ENCODE data around the gene MTRF1L. TPM values are rescaled to one million over a fixed set of nuclear protein-coding genes. Genes with fewer than 3 reads are reported as not detected.

MTRF1L gene
- total and polyA plus RNA-seq, 2 of the 8 experiments (the other 6 are each of a cell fraction or from before 2014, with no cell fraction given): 4.5 to 26.5 TPM

GRCh38 chr6:152975204-152975915 is 27.1 kb downstream of the MTRF1L start:
- H2BK12ac ChIP-seq (ENCODE audit: low read depth, low read length): no peak overlapping the region
- no peak for FAIRE-seq
- H3K27me3 ChIP-seq (replicated peaks in 1 of 4; ENCODE audit: control insufficient read depth in 3 of 4, extremely low read depth in 1 of 4, insufficient read depth in 3 of 4, low read length in 3 of 4): no peaks in the 10 kb centered on the region
- H3K23ac ChIP-seq (ENCODE audit: insufficient read length): no peak overlapping the region
- H3K79me2 ChIP-seq (ENCODE audit: control insufficient read depth in 1 of 2, insufficient read depth in 2 of 2, low read length in 2 of 2): peaks cover 42 to 82% of the 10 kb centered on the region in 2 experiments
- no peak overlapping the region for H3K56ac ChIP-seq (replicated peaks; ENCODE audit: insufficient read length, low read depth, low read length)
- H3K14ac ChIP-seq (ENCODE audit: insufficient read length): no peak overlapping the region
- no peak overlapping the region for H2AK5ac ChIP-seq (ENCODE audit: low read depth, low read length)
- peaks cover 0 to 8% (median 3%) of the 10 kb centered on the region in 4 experiments; a peak in 4 of 7 replicates for H3K4me1 ChIP-seq (replicated peaks in 1 of 4; ENCODE audit: control insufficient read depth in 3 of 4, insufficient read depth in 4 of 4, low read length in 3 of 4)
- DNase-seq (ENCODE audit: low read depth in 1 of 2, low spot score in 2 of 2): no peak
- POLR2A ChIA-PET (ENCODE audit: partially characterized antibody): no interaction called here
- no peak overlapping the region for H4K8ac ChIP-seq (ENCODE audit: extremely low read depth, insufficient read depth, low read length)
- H3K36me3 ChIP-seq (ENCODE audit: control insufficient read depth in 2 of 4, insufficient read depth in 4 of 4, low read length in 3 of 4): peaks cover 8 to 88% (median 47%) of the 10 kb centered on the region in 4 experiments
- no peak overlapping the region for H3K4ac ChIP-seq (replicated peaks; ENCODE audit: insufficient read length, low read depth, low read length)
- WGBS, 2 experiments (ENCODE audit: extremely low coverage in 1 of 2, insufficient coverage in 1 of 2, insufficient read length in 1 of 2, insufficient replicate concordance in 2 of 2, low coverage in 1 of 2, low lambda C conversion rate in 2 of 2, missing lambda C conversion rate in 1 of 2): 86% methylated on average over 4 of the region's 4 CpGs; no CpG with 5 or more reads in 1 of the 2 experiments
- H2AFZ ChIP-seq (ENCODE audit: low read length): no peak overlapping the region
- H2BK5ac ChIP-seq (ENCODE audit: low read depth, low read length): no peak overlapping the region
- H3K27ac ChIP-seq (ENCODE audit: low read depth, low read length): no peak overlapping the region
- H3K4me3 ChIP-seq (ENCODE audit: extremely low read depth in 1 of 4, insufficient read depth in 2 of 4, low read depth in 3 of 4, low read length in 4 of 4): no peak overlapping the region
- no peaks in the 10 kb centered on the region for H3K9me3 ChIP-seq (ENCODE audit: insufficient read depth in 2 of 2, low read depth in 1 of 2, low read length in 1 of 2)
- H3K4me2 ChIP-seq (ENCODE audit: insufficient read depth in 1 of 2, low read depth in 2 of 2, low read length in 2 of 2): no peak overlapping the region; a peak in 1 of 4 replicates
- H4K5ac ChIP-seq (ENCODE audit: insufficient read length, low read depth, low read length): no peak overlapping the region
- CTCF ChIA-PET (ENCODE audit: partially characterized antibody): no interaction called here
- H2BK20ac ChIP-seq (ENCODE audit: low read length): no peak overlapping the region
- H3K79me1 ChIP-seq (ENCODE audit: low read depth, low read length): no peaks in the 10 kb centered on the region
- no peak overlapping the region for H2BK120ac ChIP-seq (replicated peaks; ENCODE audit: low read depth, low read length)
- peaks cover 10 to 32% of the 10 kb centered on the region in 2 experiments for H4K20me1 ChIP-seq (replicated peaks in 1 of 2; ENCODE audit: control insufficient read depth in 1 of 2, insufficient read depth in 2 of 2, low read length in 2 of 2)
- H3K18ac ChIP-seq (ENCODE audit: extremely low read depth, low read length): no peak overlapping the region
- H3K23me2 ChIP-seq (ENCODE audit: low read depth, low read length): no peaks in the 10 kb centered on the region
- H2BK15ac ChIP-seq (ENCODE audit: low read length): no peak overlapping the region
- H4K91ac ChIP-seq (replicated peaks; ENCODE audit: insufficient read length, low read length): no peak overlapping the region
- no peak overlapping the region for H3K9ac ChIP-seq (replicated peaks in 1 of 4; ENCODE audit: extremely low read depth in 1 of 4, low read depth in 3 of 4, low read length in 3 of 4)
- TF ChIP-seq KDM4A (IDR thresholded peaks at IDR 0.05; ENCODE audit: low read depth, low read length, severe bottlenecking) (no peak), SP1 (IDR thresholded peaks at IDR 0.05; ENCODE audit: low read depth, low read length) (no peak), SP4 (IDR thresholded peaks at IDR 0.05; ENCODE audit: low read length) (no peak), HDAC2 (IDR thresholded peaks at IDR 0.05; ENCODE audit: borderline replicate concordance in 1 of 2, low read depth in 2 of 2, low read length in 2 of 2) (no peak), TAF1 (IDR thresholded peaks at IDR 0.05; ENCODE audit: low read depth, low read length) (no peak), MAX (IDR thresholded peaks at IDR 0.05) (no peak), POU5F1 (IDR thresholded peaks at IDR 0.05; ENCODE audit: low read depth, low read length) (no peak), GABPA (IDR thresholded peaks at IDR 0.05; ENCODE audit: borderline replicate concordance, insufficient read depth, low read length) (no peak), KDM1A (IDR thresholded peaks at IDR 0.05; ENCODE audit: borderline replicate concordance, low read length) (no peak), RAD21 (IDR thresholded peaks at IDR 0.05 in 1 of 2, conservative IDR thresholded peaks at IDR 0.05 in 1 of 2; ENCODE audit: low read depth in 2 of 2, low read length in 2 of 2) (no peak), JUND (IDR thresholded peaks at IDR 0.05; ENCODE audit: low read length) (no peak), JUN (IDR thresholded peaks at IDR 0.05; ENCODE audit: low read depth, low read length) (no peak), SRF (IDR thresholded peaks at IDR 0.05; ENCODE audit: low read depth, low read length) (no peak)

Measured in H1 (cell line).